ENCODE data around the gene CCDC9. TPM values are rescaled to one million over a fixed set of nuclear protein-coding genes. Genes with fewer than 3 reads are reported as not detected.

Gene CCDC9
- total RNA-seq (2022; extraction: Qiagen RNA extraction; ENCODE audit: low read depth) = 22.8 to 25.2 TPM (median 24.8 TPM) in 5 replicates

GRCh38 chr19:47255879-47256692, at the start of gene CCDC9:
CCDC9 (plus strand) TSS chr19:47256525; CDS start chr19:47258401, 1,876 bp downstream.

GRCh38 chr19:47230921-47231214, 25.5 kb upstream of the CCDC9 start, which contains the start of gene BBC3:
BBC3 (minus strand) TSS chr19:47231199; CDS start chr19:47228431, 2,768 bp downstream.

GRCh38 chr19:47274071-47274890, 18.0 kb downstream of the CCDC9 start, which contains the start of gene INAFM1:
INAFM1 (plus strand) TSS chr19:47274885; CDS start chr19:47274920, 35 bp downstream.

DNA sequence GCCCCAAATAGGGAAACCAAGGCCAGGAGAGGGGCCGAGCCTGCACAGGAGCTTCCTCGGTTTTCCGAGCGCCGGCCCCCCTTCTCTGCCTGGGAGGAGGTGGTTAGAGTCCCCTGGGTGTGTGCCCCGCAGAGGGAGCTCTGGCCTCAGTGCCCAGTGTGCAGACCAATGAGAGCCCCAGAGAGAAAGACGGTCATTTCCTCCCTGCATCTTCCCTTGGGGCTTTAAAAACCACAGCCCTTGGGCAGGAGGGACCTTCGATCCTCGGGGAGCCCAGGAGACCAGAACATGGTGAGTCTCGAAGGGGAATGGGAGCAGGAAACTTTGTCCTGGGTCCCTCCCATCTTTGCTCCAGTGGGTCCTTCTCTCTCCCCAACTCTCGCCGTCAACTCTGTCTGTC, 53.3 kb downstream of the CCDC9 start, which contains the start of gene C5AR1:
TSS of gene C5AR1 (plus strand) at position 254 of the 400 bp plus-strand sequence. CDS start at position 289, 35 bp downstream.

Other genes with a start within 250 kb of the CCDC9 start
- 5.6 to 8.0 TPM (median 6.0 TPM) in 5 replicates for gene NPAS1, start 236.7 kb upstream of the CCDC9 start, total RNA-seq (2022; extraction: Qiagen RNA extraction; ENCODE audit: low read depth)
- gene TMEM160, start 207.9 kb upstream of the CCDC9 start, total RNA-seq (2022; extraction: Qiagen RNA extraction; ENCODE audit: low read depth) = 30.1 to 87.8 TPM (median 74.5 TPM) in 5 replicates
- gene ZC3H4, start 142.7 kb upstream of the CCDC9 start, total RNA-seq (2022; extraction: Qiagen RNA extraction; ENCODE audit: low read depth) = 17.4 to 22.8 TPM (median 20.3 TPM) in 5 replicates
- gene SAE1, start 125.7 kb upstream of the CCDC9 start, total RNA-seq (2022; extraction: Qiagen RNA extraction; ENCODE audit: low read depth) = 197 to 234 TPM (median 214 TPM) in 5 replicates
- gene BBC3, start 25.3 kb upstream of the CCDC9 start, total RNA-seq (2022; extraction: Qiagen RNA extraction; ENCODE audit: low read depth) = 19.6 to 33.8 TPM (median 30.8 TPM) in 5 replicates
- 5.0 to 10.3 TPM (median 9.9 TPM) in 5 replicates for gene INAFM1, start 18.4 kb downstream of the CCDC9 start, total RNA-seq (2022; extraction: Qiagen RNA extraction; ENCODE audit: low read depth)
- 0.85 to 2.0 TPM (median 1.6 TPM) in 5 replicates for gene C5AR1, start 53.3 kb downstream of the CCDC9 start, total RNA-seq (2022; extraction: Qiagen RNA extraction; ENCODE audit: low read depth)
- gene C5AR2, start 75.7 kb downstream of the CCDC9 start, total RNA-seq (2022; extraction: Qiagen RNA extraction; ENCODE audit: low read depth) = 0.52 to 1.2 TPM (median 0.86 TPM) in 5 replicates
- 25.9 to 37.1 TPM (median 34.8 TPM) in 5 replicates for gene DHX34, start 92.8 kb downstream of the CCDC9 start, total RNA-seq (2022; extraction: Qiagen RNA extraction; ENCODE audit: low read depth)
- gene MEIS3, start 163.0 kb downstream of the CCDC9 start, total RNA-seq (2022; extraction: Qiagen RNA extraction; ENCODE audit: low read depth) = 29.4 to 41.7 TPM (median 34.2 TPM) in 5 replicates
- gene SLC8A2, start 215.4 kb downstream of the CCDC9 start, total RNA-seq (2022; extraction: Qiagen RNA extraction; ENCODE audit: low read depth) = 0.15 to 0.48 TPM (median 0.22 TPM) in 5 replicates
- 17.4 to 21.6 TPM (median 18.4 TPM) in 5 replicates for gene KPTN, start 227.7 kb downstream of the CCDC9 start, total RNA-seq (2022; extraction: Qiagen RNA extraction; ENCODE audit: low read depth)